ENCODE measurements around the gene PTPRT. TPM values are rescaled to one million over a fixed set of nuclear protein-coding genes. Genes with fewer than 3 reads are reported as not detected.

The PTPRT gene
- total and polyA plus RNA-seq, 11 donors, result 0.04 to 2.5 (median 0.25) TPM; not detected in 2

DNA sequence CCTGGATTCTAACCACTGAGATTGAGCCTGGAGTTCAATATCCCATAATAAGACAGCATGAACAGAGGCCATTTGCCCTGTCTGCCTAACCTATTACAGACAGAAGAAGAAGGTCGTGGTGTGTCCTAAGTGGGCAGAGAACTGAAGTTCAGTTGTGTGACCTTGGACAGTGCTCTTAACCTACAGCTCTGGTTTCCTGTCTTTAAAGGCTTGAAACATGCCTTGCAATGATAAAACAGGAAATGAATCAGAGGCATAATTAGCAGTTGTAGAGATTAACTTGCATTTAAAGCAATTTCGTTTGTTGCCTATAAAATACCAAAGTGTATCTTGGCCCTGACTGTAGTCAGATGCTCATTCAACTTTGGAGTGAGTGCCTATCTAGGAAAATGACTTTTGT, 1064.3 kb downstream of the PTPRT start:
- ATAC-seq, result no peak
- intact Hi-C loops (cut with DNase I), result no loop called here
- 18 to 52% (median 27%) methylated on average over 2 of the region's 2 CpGs for WGBS, 4 donors

GRCh38 chr20:42123981-42124473, 1065.7 kb downstream of the PTPRT start:
- intact Hi-C loops (cut with DNase I), result no loop called here
- peak overlapping the region in 6 of 12 donors; percentile 23 to 61 (median 41) for H3K27ac ChIP-seq
- no peaks in the 10 kb centered on the region for H3K36me3 ChIP-seq
- 47 to 64% (median 60%) methylated on average over 11 of the region's 11 CpGs for WGBS, 4 donors
- H3K4me1 ChIP-seq, result peaks cover 0 to 4% (median 0%) of the 10 kb centered on the region in 12 donors
- no peak for TF ChIP-seq CTCF (IDR thresholded peaks at IDR 0.05)
- TF ChIP-seq POLR2A (IDR thresholded peaks at IDR 0.05), result no peak
- H3K4me3 ChIP-seq, result no peak overlapping the region
- no peaks in the 10 kb centered on the region for H3K27me3 ChIP-seq
- no peaks in the 10 kb centered on the region for H3K9me3 ChIP-seq
- DNase-seq (peak in 3 of 5 donors; percentile 54 to 63 (median 58)), ATAC-seq (peak; percentile 54 to 89 (median 70))

More for the DNA sequence above, 1064.3 kb downstream of the PTPRT start:
- Histone ChIP-seq H3K27ac (no peak overlapping the region), H3K4me1 (peaks cover 0 to 4% (median 0%) of the 10 kb centered on the region in 12 donors), H3K36me3 (no peaks in the 10 kb centered on the region), H3K4me3 (no peak overlapping the region), H3K9me3 (no peaks in the 10 kb centered on the region), H3K27me3 (no peaks in the 10 kb centered on the region)
- no peak for TF ChIP-seq CTCF (IDR thresholded peaks at IDR 0.05)
- TF ChIP-seq POLR2A (IDR thresholded peaks at IDR 0.05), result no peak
- no peak for DNase-seq

DNA sequence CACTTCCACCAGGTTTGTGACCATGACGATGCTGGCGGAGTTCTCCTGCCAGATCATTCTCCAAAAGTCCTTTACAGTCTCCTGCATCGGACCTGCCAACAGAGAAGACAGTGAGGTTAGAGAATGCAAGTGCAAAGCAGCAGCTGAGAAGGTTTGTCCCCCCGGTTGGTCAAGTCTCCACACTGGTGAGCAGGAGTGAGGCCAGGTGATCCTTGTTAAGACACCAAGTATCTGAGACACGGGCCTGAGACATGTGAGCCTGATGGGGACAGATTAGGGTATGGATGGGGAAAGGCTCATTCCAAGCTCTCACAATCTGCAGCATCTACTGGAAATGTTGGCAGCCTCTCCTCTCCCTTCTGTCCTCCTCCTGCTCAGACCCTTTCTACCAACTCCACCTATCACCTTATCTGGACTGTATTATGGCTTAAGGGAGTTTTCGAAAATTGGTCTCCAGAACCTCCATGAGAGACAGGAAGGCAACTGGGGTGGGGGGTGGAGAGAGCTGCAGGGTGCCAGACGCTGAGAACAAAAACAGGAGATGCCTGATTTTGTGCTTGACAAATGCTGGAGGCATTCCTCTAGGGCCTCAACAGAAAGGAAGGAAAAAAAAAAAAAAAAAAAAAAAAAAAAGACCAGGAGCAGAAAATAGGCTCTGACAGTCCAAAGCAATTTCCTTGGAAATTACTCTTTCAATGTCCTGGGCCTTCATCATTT, 1071.1 kb downstream of the PTPRT start:
- Histone ChIP-seq H3K4me3 (no peak overlapping the region), H3K36me3 (no peaks in the 10 kb centered on the region), H3K9me3 (no peaks in the 10 kb centered on the region), H3K27ac (no peak overlapping the region), H3K27me3 (no peaks in the 10 kb centered on the region), H3K4me1 (peaks cover 0 to 3% (median 0%) of the 10 kb centered on the region in 12 donors)
- intact Hi-C loops (cut with DNase I), result loop anchor here in 1 of 10 donors (10.0 kb wide), 1 partner anchor 56 kb away; no protein-coding TSS in a partner anchor
- DNase-seq (peak in 1 of 5 donors; percentile 21), ATAC-seq (no peak)
- WGBS, 4 donors, result 63 to 73% (median 68%) methylated on average over 7 of the region's 7 CpGs
- TF ChIP-seq CTCF (IDR thresholded peaks at IDR 0.05), result no peak
- no peak for TF ChIP-seq POLR2A (IDR thresholded peaks at IDR 0.05)

DNA sequence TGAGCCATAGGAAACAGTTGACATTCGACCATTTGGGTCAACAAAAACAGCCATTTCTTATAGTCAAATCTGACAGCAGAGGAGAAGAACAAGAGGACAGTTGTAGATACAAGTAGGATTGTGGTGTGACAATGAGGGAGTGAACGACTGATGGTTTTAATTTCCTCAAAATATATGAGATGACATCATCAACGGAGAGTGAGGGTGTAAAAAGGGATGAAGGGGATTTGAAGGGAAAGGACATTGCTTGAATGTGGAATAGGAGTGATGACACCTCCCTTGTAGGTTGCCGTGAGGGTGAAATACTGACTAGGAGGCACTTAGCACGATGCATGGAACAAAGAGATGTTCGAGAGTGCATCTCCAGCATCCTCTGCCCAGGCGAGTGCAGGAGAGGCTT, 1071.7 kb downstream of the PTPRT start:
- 72 to 81% (median 78%) methylated on average over 7 of the region's 7 CpGs for WGBS, 4 donors
- no peak for TF ChIP-seq POLR2A (IDR thresholded peaks at IDR 0.05)
- TF ChIP-seq CTCF (IDR thresholded peaks at IDR 0.05), result no peak
- ATAC-seq (no peak), DNase-seq (no peak)
- intact Hi-C loops (cut with DNase I), result loop anchor here in 1 of 10 donors (10.0 kb wide), 1 partner anchor 57 kb away; no protein-coding TSS in a partner anchor
- no peak overlapping the region for H3K4me3 ChIP-seq
- no peaks in the 10 kb centered on the region for H3K27me3 ChIP-seq
- no peaks in the 10 kb centered on the region for H3K36me3 ChIP-seq
- no peaks in the 10 kb centered on the region for H3K9me3 ChIP-seq
- no peaks in the 10 kb centered on the region for H3K4me1 ChIP-seq
- no peak overlapping the region for H3K27ac ChIP-seq
